ENCODE results near the gene AGFG2.

Gene AGFG2

DNA sequence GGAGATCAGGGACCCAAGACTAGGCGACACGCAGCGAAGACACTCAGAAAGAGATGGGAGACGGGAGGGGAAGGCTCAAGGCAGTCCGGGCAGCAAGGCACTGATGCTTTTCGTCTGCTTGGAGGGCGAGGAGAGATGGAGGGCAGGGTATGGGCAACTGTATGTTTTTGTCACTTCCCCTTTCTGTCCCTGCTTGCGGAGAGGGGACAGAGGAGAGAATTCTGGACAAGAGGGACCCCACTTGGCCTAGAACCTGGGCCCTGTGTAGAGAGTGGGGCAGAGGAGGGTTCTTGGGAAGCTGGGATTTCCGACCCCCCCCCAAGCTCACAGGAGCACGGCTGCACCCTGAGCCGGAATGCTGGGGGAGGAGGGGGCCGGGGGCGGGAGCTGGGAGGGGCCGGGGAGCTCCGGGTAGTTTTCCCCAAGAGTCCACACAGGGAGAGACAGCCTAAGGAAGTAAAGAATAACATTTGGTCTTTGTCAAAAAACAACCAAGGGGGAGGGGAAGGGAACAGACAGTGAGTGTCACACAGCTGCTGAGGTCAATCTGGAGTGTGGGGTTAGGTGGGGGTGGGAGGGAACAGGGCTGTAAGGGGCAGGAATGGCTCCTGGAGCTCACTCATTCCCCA, 45.2 kb downstream of the AGFG2 start:
- no peak for DNase-seq (ENCODE audit: low read depth in 4 of 4, low spot score in 1 of 4)

DNA sequence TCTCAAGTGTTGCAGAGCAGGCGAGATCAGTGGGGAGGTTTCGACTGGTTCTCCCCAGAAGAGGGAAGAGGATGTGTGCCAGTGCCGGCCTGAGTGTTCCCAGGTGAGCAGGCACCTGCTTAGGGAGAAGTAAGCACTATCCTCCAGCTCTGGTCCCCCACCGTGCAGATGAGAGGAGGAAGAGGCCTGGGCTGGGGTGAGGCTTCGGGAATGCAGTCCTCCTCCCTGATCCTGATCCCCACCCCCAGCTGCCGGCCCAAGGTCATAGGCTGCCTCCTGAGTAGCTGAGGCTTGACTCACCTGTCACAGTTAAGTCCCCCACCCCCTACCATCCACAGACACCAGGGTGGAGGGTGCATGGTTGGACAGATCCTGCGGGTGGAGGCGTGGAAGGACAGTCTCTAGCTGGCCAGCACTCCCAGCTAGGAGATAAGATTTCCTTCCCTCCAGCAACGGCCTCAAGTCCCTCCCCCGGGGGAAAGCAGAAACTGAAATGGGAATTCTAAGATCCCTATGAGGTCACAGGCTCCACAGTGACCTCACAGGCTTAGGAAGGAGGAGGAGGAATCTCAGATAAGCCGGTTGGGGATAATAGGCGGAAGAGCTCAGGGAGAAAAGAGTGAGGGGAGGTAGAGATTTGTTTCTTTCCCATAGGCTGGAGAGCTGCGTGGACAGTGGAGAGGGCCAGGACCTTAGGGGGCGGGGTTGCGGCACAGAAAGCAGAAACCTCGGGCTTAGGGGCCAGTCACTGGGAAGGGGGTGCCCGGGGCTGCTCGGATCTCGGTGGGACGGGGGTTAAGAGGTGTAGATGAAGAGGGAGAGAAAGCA, 45.9 kb downstream of the AGFG2 start:
- no peak for DNase-seq (ENCODE audit: low read depth in 4 of 4, low spot score in 1 of 4)

DNA sequence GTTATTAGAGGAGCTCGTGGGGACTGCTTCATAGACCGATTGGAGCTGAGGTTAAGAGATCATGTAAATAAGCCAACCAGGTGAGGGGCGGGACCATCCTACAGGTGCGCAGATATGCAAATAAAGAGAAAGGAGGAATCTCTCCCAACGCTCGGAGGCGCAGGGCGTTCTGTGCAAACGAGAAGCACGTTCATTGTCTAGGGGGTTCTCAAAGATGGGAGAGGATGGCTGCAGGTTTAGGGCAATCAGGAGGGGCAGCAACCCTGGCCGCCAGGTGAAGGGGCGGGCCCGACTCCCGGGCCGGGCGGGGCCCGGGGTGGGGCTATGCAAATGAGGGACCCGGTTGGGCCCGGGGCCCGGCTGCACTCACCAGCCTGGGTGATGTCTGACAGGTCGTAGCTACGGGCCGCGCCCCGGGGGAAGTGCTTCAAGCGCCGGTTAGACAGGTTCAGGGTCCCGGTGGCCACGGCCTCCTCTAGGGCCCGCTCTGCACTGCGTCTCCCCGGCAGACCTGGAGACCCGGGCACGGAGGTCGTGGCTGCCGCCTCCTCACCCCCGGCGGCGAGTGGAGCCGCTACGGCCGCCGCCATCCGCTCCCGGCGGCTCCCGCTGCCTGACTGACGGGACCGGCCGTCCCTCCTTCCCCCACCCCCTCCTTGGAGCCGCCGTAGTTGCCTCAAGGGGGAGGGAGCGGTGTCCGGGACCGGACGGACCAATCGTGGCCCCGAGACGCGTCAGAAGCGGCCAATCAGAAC, 46.7 kb downstream of the AGFG2 start, which contains the start of gene LRCH4:
TSS of gene LRCH4 (minus strand) at position 619 of the 755 bp plus-strand sequence. CDS start at position 590, 29 bp downstream.
- DNase-seq (ENCODE audit: low read depth in 4 of 4, low spot score in 1 of 4) = peak in 1 of 4 experiments; percentile 46

DNA sequence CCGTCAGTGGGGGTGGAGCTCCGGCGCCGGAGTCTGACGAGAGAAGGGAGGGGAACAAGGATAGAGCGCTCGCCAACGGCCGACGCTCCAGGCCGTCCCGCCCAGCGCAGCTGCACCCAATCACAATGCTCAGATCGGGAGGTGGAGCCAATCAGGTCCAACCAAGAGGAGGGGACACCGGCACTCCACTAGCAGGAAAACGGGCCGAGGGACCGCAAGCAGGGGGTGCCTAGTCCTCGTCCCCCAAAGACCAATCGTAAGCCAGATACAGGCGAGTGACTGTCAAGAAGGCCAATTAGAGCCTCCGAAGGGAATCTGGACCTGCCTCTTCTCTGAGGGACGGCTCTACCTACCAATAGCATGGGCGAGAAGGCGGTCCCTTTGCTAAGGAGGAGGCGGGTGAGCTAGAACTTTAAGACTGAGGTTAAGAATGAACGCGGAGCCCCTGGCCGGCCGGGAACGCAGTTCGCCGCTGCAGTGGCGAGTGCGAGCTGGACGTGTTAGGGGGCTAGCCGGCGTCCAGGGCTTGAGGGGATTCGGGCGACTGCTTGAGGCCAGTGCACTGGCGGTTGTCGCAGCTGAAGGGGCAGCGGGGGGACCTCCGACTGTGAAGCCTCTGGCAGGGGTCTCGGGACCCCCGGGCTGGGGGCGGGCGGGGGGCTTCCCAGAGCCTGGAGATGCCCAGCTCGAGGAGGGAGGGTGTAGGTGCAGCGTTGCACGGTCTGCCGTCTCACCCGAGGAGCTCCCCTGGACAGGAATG, 47.4 kb downstream of the AGFG2 start, which contains the start of gene FBXO24:
TSS of gene FBXO24 (plus strand) at position 63 of the 760 bp plus-strand sequence. CDS start at position 361, 298 bp downstream.
- peak; percentile 94 to 99 (median 98) for DNase-seq (ENCODE audit: low read depth in 4 of 4, low spot score in 1 of 4)

DNA sequence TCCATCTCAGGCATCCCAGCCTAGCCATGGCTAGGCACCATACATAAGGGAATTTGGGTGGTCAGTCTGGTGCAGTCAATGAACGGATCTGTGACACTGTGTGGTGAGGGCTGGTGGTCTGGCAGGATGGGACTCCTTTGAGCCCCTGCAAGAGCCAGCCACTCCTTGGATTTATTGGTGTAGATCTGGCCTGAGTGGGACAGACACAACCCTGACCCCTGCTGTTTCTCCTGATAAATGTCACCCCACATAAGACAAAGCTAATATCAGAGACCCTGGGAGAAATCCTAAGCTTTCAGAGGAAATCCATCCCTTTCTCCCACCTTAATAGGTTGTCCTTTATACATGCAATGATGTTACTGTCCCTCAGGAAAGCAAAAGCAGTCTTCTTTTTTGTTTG, 49.4 kb downstream of the AGFG2 start:
- DNase-seq (ENCODE audit: low read depth in 4 of 4, low spot score in 1 of 4) = no peak

DNA sequence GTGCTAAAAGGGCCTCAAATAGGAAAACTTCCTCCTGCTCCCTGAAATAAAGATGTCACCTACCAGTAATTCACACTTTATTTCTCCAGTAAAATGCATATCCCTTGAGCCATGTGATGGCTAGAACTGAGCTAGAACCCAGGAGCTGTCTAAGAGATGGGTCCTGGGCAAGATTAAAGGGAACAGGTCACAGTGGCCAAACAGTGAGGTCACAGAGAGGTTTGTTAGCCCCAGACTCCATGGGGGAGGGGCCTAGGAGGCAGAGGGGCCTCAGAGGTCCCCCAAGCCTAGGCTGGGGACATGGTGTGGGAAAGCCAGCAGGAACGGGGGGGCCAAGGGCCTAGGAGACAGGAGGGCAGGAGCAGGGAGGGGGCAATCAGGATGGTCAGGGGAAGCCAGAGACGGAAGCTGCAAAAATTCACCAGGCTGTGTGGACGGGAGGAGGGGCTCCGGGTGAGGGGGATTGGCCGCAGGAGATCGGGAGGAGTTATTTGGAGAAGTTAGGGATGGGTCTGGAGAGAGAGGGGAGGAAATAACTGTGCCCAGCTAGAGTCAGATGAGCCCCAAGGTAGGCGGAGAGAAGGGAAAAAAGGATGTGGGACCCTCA, 50.4 kb downstream of the AGFG2 start:
- DNase-seq (ENCODE audit: low read depth in 4 of 4, low spot score in 1 of 4) = no peak

DNA sequence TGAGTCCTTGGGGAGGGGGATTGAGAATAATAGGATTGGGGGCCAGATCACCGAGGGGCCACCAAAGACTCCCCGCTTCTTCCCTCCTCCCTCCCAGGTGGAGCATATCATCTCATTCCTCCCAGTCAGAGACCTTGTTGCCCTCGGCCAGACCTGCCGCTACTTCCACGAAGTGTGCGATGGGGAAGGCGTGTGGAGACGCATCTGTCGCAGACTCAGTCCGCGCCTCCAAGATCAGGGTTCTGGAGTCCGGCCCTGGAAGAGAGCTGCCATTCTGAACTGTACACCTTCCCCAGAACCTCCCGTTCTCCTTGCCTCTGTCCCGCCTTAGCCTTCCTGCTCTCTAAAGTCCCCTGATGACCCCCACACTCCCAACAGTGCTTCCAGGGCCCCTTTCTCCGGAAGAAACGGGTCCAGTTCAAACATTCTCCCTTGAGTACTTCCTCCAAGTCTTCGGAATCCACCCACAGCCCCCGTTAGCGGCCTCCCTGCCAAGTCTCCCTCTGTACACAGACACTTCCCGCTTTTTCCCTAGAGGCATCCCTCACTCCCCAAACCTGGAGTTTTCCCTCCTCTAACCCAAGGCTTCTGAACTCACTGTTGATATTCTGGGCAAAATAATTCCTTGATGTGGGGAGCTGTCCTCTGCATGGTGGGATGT, 51.2 kb downstream of the AGFG2 start:
- no peak for DNase-seq (ENCODE audit: low read depth in 4 of 4, low spot score in 1 of 4)

DNA sequence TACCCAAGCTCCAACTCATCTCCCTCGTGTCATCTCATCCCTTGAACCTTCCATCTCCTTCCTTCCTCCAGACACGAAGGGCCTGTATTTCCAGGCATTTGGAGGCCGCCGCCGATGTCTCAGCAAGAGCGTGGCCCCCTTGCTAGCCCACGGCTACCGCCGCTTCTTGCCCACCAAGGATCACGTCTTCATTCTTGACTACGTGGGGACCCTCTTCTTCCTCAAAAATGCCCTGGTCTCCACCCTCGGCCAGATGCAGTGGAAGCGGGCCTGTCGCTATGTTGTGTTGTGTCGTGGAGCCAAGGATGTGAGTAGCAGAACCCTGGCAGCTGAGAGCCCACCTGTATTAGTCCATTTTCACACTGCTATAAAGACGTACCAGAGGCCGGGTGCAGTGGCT, 52.6 kb downstream of the AGFG2 start:
- no peak for DNase-seq (ENCODE audit: low read depth in 4 of 4, low spot score in 1 of 4)

DNA sequence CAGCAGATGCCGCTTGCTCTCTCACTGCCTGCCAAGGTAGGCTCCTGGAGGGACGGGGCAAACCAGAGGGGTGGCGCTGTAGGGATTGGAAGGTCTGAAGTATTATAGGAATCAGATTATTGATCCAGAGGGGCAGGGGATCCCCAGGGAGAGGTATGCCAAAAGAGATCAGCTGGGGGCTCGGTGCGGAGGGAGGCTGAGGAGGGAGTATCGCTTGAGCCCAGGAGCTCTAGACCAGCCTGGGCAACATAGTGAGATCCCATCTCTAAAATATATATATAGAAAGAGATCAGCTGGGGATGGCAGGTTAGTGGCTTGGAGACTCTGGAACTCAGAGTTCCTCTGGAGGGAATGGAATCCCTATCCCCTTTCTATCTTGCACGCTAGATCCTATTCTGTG, 56.2 kb downstream of the AGFG2 start:
- DNase-seq (ENCODE audit: low read depth in 4 of 4, low spot score in 1 of 4) = no peak

DNA sequence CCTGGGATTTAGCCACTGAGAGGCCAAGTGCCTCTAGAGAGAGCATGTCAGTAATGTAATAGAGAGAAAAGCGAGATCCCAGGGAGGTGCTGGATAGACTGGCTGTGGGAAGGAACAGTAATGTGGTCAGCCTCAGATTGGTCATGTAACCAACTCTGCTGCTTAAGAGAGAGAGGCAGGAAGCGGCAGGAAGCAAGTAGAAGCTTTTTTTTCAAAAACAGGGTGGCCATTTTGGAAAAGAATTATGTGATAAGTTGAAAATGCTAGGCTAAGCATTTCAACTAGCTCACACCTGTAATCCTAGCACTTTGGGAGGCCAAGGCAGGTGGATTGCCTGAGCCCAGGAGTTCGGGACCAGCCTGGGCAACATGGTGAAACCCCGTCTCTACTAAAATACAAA, 59.4 kb downstream of the AGFG2 start:
- no peak for DNase-seq (ENCODE audit: low read depth in 4 of 4, low spot score in 1 of 4)

DNA sequence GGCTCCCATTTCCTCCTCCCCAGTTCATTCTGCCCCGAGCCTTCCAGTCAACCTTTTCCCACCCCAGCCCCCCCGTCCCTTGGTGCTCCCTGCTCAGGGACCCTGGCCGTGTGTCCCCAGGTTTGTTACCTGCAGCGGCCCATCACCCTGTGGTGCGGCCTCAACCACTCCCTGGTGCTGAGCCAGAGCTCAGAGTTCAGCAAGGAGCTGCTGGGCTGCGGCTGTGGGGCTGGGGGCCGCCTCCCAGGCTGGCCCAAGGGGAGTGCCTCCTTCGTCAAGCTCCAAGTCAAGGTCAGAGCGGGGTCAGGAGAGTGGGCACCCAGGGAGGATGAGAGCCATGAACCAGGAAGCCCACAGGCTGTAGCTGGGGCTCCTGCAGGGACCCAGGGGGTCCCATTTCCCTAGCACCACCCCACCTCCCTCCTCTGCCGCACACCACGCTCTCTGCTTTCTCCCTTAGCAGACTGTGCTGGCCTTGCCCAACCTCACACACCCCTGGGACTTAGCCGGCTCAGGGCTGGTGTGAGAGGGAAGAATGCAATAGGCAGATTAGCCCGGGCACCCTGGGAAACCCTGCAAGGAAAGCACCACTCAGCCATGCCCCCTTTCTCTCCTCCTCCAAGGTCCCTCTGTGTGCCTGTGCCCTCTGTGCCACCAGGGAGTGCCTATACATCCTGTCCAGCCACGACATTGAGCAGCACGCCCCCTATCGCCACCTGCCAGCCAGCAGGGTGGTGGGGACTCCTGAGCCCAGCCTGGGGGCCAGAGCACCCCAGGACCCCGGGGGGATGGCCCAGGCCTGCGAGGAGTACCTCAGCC, 61.1 kb downstream of the AGFG2 start:
- no peak for DNase-seq (ENCODE audit: low read depth in 4 of 4, low spot score in 1 of 4)

DNA sequence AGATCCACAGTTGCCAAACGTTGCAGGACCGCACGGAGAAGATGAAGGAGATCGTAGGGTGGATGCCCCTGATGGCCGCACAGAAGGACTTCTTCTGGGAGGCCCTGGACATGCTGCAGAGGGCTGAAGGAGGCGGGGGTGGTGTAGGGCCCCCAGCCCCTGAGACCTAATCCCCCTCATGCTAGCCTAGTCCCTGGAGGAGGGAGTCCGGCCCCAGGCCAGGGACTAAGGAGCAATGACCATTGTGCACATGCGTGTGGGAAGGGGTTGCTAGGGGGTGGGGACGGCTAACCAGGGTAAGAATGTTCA, 61.7 kb downstream of the AGFG2 start:
- no peak for DNase-seq (ENCODE audit: low read depth in 4 of 4, low spot score in 1 of 4)

DNA sequence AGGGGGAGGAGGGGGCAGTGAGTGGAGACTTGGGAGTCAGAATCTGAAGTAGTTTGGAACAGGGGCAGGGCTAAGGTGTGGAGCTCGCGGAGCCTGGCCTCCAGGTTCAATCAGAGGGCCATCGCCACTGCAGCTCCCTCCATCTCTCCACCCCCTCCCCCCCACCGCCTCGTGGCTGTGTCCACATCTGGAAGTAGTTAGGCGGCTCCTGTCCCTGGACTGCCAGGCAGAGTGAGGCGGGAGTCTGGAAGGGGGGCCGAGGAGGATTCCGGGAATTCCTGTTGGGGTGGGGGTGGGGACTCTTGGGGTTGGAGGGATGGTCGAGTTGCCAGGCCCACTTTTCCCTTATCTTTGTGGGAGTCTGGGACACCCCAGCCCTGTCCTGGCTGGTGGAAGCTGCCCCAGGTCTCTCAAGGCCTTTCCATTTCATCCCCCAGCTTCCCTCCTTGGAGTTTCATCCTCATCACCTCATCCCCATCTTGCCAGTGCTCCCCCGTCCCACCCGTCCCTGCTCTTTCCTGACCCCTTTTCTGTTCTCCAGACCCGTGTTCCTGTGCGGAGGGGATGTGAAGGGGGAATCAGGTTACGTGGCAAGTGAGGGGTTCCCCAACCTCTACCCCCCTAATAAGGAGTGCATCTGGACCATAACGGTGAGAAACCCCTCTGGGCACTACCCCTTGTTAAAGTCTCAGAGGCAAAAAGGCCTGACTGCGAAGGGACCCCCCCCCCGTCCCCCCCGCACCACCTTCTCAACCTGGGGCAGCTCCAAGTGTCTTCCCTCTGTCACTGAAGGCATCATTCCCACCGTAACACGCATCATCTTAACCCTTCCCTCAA, 64.1 kb downstream of the AGFG2 start:
- DNase-seq (ENCODE audit: low read depth in 4 of 4, low spot score in 1 of 4) = no peak

DNA sequence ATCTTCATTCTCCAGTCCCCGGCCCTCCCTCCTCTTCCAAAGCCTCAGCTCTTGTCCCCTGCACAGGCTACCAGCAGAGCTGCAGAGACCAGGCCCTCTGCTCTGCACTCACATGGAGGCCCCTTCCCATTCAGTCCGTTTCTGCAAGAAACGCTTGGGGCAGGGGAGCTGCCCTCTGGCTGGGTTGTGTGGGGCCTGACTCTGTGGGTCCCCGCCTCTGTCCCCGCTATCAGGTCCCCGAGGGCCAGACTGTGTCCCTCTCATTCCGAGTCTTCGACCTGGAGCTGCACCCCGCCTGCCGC, 64.7 kb downstream of the AGFG2 start:
- no peak for DNase-seq (ENCODE audit: low read depth in 4 of 4, low spot score in 1 of 4)

DNA sequence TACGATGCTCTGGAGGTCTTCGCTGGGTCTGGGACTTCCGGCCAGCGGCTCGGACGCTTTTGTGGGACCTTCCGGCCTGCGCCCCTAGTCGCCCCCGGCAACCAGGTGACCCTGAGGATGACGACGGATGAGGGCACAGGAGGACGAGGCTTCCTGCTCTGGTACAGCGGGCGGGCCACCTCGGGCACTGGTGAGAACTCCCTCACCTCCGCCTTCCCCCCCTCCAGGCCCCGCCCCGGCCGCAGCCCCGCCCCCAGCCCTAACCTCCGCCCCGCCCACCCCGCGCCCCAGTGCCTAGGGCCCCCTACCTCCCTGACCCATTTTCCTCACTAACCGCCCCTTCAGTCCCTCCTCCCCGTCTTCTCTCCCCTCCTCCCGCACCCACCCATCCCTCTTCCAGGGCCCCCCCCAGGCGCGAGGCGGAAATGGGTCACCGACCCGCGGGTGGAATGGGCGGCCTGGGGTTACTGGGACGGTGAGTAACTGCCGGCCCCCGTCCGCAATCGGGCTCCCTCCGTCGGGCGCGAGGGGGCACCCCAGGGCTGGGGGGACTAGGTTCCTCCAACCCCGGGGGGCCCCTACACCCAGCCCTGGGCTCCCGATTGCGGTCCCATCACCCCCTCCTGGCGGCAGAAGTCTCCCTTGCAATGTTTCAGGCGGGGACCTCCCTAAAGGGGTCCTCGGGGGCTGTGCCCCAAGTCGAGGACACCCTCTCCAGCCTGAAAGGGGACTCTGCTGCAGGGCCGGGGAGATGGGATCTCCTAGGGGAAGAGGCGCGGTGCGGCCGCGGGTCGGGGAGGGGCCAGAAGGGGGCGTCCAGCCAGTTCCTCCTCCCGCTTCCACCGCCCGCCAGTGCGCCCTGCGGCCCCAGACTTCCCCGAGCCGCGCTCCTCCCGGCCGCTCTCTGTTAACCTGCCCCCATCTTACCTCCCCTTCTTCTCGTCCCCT, 65.3 kb downstream of the AGFG2 start:
- DNase-seq (ENCODE audit: low read depth in 4 of 4, low spot score in 1 of 4) = peak in 3 of 4 experiments; percentile 36 to 63 (median 51)

DNA sequence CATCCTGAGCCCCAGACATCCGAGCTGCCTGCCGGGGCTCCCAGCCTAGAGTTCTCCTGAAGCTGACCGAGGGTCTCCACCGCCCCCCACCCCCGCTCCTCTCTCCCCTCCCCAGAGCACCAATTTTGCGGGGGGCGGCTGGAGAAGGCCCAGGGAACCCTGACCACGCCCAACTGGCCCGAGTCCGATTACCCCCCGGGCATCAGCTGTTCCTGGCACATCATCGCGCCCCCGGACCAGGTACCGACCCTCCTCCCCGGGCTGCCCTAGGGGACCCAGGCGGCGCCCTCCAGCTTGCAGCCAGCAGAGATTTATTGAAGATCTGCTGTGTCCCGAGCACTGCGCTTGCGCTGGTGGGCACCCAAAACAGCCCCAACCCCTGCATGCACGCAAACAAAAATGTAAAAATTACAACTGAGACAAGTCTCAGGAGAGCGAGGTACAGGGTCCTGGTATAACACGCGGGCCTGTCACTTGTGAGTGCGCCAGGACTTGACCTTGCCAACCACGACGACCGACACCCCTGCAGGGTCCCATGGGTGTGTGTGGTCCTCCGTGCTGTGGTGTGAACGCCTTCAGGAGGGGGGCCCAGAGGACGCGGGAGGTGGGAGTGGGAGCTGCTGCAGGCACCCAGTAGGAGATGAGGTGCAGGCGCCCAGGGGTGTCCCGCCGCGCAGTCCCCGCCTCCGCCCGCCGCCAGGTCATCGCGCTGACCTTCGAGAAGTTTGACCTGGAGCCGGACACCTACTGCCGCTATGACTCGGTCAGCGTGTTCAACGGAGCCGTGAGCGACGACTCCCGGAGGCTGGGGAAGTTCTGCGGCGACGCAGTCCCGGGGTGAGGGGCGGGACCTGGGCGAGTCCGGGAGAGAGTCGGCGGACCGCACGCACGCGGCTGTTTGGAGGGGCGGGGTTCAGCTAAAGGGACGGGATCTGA, 66.2 kb downstream of the AGFG2 start:
- DNase-seq (ENCODE audit: low read depth in 4 of 4, low spot score in 1 of 4) = peak in 2 of 4 experiments; percentile 28 to 40

All from stimulated activated CD4-positive, alpha-beta T cell treated with anti-CD3 and anti-CD28 coated beads, Interleukin-1b, Interleukin-23, amount 100 ng/mL, for 24 hours (primary cell).